ENCODE data around the gene ANKRD45.
A peak's percentile ranks its signal among the peaks of the same experiment; 100 is the strongest.
"Not testable (repeated sequence)": the region's sequence is repeated elsewhere in the genome, so short reads cannot be mapped to it uniquely, and the experiment has no call there.

Gene ANKRD45

DNA sequence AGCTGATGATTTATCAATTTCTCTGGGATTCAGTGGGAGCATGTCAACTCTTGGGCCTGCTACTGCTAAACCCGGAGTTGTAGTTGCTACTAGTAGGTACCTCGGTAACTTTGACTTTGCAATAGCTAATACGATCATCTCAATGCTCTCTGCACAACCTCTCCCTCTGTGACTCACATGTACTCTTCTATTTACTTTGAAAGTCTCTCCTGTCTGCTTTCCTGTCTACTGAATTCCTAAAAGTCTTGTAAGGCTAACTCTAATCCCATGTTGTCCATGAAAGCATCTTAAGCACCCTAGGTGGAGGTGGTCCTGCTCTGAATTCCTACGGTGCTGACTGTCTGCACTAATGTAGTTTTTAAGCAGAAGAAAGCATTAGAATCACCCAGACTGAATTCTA lies 96.1 kb downstream of the ANKRD45 start:
- DNase-seq (ENCODE audit: low read depth in 1 of 2, low spot score in 1 of 2): peak in 1 of 2 experiments; percentile 10
- in situ Hi-C loops (cut with HindIII; ENCODE audit: low pct_unique_long_range_greater_than_20kb, low sequenced_read_pairs): no loop called here
- no peak for TF ChIP-seq JUND (IDR thresholded peaks at IDR 0.05; ENCODE audit: low read depth)

- in situ Hi-C loops (cut with HindIII; ENCODE audit: low pct_unique_long_range_greater_than_20kb, low sequenced_read_pairs): no loop called here
- no peak for DNase-seq (ENCODE audit: low read depth in 1 of 2, low spot score in 1 of 2)
- TF ChIP-seq JUND (IDR thresholded peaks at IDR 0.05; ENCODE audit: low read depth): no peak
These were observed 97.3 kb downstream of the ANKRD45 start for GRCh38 chr1:173572201-173572873.

GRCh38 chr1:173570370-173571007 lies 99.2 kb downstream of the ANKRD45 start:
- no peak for TF ChIP-seq JUND (IDR thresholded peaks at IDR 0.05; ENCODE audit: low read depth)
- in situ Hi-C loops (cut with HindIII; ENCODE audit: low pct_unique_long_range_greater_than_20kb, low sequenced_read_pairs): no loop called here
- DNase-seq (ENCODE audit: low read depth in 1 of 2, low spot score in 1 of 2): no peak

DNA sequence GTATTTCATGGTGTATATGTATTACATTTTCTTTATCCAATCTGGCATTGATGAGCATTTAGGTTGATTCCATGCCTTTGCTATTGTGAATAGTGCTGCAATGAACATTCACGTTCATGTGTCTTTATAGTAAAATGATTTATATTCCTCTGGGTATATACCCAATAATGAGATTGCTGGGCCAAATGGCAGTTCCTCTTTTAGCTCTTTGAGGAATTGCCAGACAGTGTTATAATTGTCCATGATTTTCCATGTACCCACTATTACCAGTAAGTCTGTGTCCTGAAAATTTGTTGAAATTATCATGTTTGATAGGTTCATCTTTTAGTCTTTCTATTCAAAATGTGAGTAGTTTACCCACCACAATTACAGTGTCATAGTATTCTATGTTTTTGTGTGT lies 101.2 kb downstream of the ANKRD45 start:
- no peak for DNase-seq (ENCODE audit: low read depth in 1 of 2, low spot score in 1 of 2)
- in situ Hi-C loops (cut with HindIII; ENCODE audit: low pct_unique_long_range_greater_than_20kb, low sequenced_read_pairs): no loop called here
- TF ChIP-seq JUND (IDR thresholded peaks at IDR 0.05; ENCODE audit: low read depth): no peak

GRCh38 chr1:173563846-173564245 lies 105.8 kb downstream of the ANKRD45 start:
- DNase-seq (ENCODE audit: low read depth in 1 of 2, low spot score in 1 of 2); in situ Hi-C loops (cut with HindIII; ENCODE audit: low pct_unique_long_range_greater_than_20kb, low sequenced_read_pairs): not testable (repeated sequence)

- in situ Hi-C loops (cut with HindIII; ENCODE audit: low pct_unique_long_range_greater_than_20kb, low sequenced_read_pairs): no loop called here
These were observed 106.8 kb downstream of the ANKRD45 start for GRCh38 chr1:173562813-173563212.

DNA sequence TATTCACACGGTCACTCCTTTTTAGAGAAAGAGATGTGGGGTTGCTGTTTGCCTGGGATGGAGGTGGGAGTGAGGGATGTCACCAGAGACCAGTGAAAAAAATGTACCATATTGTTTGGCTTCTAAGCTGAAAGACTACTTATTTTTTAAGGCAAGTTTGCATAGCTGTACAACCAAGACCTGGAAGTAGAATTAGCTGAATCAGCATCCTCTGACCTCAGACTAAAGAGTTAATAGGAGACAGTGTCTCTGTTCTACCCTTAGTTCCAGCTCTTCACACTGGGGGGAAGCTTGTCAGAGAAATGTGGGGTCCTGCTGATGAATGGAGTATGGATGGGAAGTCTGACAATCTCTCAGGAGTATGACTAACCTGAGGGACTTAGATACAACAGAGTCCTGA lies 108.4 kb downstream of the ANKRD45 start:
- no peak for DNase-seq (ENCODE audit: low read depth in 1 of 2, low spot score in 1 of 2)
- in situ Hi-C loops (cut with HindIII; ENCODE audit: low pct_unique_long_range_greater_than_20kb, low sequenced_read_pairs): no loop called here
- no peak for TF ChIP-seq JUND (IDR thresholded peaks at IDR 0.05; ENCODE audit: low read depth)

More at GRCh38 chr1:173562813-173563212, 106.8 kb downstream of the ANKRD45 start:
- DNase-seq (ENCODE audit: low read depth in 1 of 2, low spot score in 1 of 2): peak in 1 of 2 experiments; percentile 19
- TF ChIP-seq JUND (IDR thresholded peaks at IDR 0.05; ENCODE audit: low read depth): no peak

- no peak for DNase-seq (ENCODE audit: low read depth in 1 of 2, low spot score in 1 of 2)
- TF ChIP-seq JUND (IDR thresholded peaks at IDR 0.05; ENCODE audit: low read depth): no peak
- in situ Hi-C loops (cut with HindIII; ENCODE audit: low pct_unique_long_range_greater_than_20kb, low sequenced_read_pairs): no loop called here
These were observed 109.3 kb downstream of the ANKRD45 start for GRCh38 chr1:173560285-173560880.
